Renal cortex interstitium (tissue), 11 donors: ENCODE data around the gene CXCL14. TPM values are rescaled to one million over a fixed set of nuclear protein-coding genes. Genes with fewer than 3 reads are reported as not detected.

Experiments
- DNase-seq, 11 donors: peaks; one replicate each; pipeline ENCODE4 v3.0.0-alpha.2; 2013; ENCODE audit warnings: low read depth in 9 of 11, low spot score in 4 of 11; ENCODE audit errors: extremely low read depth in 1 of 11
- polyA plus RNA-seq, 3 donors: library from polyadenylated mRNA; unstranded; fragments of 120-200 nt; gene quantifications; one replicate each; pipeline ENCODE4 v1.2.1, GENCODE V29; 2013; ENCODE audit not compliant: insufficient read length in 3 of 3

CXCL14 gene
- polyA plus RNA-seq, 3 donors = 21.2 to 47.8 (median 22.4) TPM

DNA sequence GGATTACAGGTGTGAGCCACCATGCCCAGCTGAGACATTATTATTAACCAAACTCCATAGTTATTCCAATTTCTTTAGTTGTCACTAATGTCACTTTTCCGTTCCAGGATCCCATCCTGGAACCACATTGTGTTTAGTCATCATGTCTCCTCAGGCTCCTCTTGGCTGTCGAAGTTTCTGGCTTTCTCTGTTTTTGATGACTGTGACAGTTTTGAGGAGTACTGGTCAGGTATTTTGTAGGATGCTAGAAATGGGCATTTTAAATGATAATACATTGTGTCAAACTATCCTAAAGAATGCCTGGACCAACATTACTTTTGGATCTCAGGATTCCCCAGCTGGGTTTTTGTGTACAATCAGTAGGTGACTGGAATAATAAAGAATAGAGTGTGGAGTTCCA lies 23.3 kb downstream of the CXCL14 start:
- DNase-seq = no peak

GRCh38 chr5:135553688-135554462 lies 24.9 kb downstream of the CXCL14 start:
- no peak for DNase-seq

GRCh38 chr5:135551593-135552447 lies 27.0 kb downstream of the CXCL14 start:
- DNase-seq = peak in 9 of 11 donors; percentile 46 to 75 (median 67)

DNA sequence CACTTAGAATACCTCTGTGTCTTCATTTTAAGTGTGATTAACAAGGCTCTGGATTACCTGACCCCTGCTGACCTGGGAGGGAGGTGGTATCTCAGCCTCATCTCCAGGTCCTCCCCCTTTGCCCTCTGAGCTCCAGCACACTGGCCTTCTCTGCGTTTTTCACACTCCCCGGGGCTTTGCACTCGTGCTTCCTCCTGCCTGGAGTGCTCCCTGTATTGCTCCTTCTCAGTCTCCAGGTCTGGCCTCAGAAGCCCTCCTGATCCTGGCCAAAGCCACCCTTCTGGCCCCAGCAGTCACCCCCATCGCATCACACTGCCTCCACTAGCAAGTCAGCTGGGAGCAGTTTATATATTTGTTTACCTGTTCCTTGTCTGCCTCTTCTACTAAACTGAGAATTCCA lies 29.4 kb downstream of the CXCL14 start:
- DNase-seq = no peak

DNA sequence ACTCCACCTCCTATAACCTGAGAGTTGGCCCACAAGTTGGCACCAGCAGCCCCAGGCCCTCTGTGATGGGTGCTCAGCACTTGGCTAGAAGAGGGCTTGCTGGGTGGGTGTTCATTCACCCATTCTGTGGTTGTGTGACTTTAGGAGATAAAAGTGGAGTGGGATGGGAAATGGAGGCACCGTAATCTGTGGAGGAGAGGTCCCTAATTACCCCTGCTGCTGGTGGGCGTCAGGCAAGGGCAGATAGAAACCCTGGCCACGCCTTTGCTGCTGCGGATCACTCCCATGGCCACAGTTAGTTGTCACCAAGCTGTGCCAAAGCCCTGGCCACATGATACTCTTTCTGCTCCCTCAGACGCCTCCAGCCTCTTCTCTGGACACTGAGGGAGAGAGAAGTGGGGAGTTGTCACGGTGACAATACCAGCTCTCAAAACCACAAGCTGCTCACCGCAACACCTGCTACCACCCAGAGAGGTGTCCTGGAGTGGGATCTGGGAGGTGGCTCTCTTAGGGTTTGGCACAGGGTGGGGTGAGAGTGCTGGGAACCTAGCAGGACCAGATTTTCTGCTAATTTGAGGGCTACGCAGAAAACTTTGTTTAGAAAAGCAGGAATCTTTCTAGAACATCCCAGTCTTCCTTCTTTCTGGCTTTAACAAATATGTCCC lies 31.1 kb downstream of the CXCL14 start:
- DNase-seq = no peak

GRCh38 chr5:135546912-135547311 lies 31.9 kb downstream of the CXCL14 start:
- DNase-seq = no peak

- DNase-seq = no peak
Observed at GRCh38 chr5:135546101-135546500, 32.7 kb downstream of the CXCL14 start.

DNA sequence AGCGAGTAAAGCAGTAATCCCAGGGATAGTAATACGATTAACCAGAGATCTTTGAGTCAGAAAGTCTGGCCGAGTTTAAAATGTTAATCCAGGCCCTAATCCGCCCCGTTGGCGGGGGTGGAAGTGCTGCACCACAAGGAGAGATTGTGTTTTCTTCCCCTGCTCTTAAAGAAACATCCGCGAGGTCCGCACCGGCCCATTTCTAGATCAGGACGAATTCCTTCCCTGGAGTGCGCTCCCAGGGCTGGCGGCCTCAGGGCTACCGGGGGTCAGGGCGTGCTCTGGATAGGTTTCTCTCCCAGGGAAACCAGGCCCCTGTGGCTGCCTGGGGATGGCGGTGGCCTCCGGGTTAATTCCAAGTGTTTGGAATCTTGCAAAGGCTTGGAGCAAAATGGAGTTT lies 33.7 kb downstream of the CXCL14 start:
- no peak for DNase-seq

DNA sequence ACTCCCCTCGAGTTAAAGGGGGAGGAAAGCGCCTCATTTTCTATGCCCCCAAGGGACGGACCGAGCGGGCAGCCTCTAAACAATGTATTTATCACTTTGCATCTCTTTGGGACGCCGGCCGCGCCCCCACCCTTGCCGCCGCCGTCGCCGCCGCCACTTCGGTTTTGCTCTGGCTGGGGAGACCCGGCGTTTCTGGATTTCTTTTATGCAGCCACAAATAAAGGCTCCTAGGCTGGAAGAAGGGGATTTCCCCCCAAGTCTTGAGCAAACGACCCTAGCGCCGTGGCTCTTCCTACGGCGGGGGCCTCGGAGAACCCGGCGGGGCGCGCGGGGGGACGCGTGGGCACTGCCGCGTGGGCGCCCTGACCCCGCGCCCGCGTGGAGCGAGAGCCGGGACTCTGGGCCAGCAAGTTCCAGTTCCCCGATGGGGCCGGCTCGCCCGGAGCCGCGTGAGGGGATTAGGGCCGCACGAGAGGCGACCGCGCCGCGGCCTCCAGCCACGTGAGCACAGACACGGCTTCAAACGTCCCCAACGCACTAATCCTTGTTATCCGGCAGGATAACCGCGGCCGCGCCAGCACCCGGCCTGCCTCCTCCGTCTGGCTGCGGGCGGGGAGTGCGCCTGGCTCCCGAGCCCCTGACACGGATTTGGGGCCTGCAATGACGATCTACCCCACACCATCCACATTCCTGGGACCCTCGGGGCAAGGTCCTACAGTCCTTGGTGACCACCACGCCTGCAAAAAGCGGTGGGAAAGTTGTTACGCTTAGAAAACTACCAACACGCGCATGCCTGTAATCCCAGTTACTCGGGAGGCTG lies 35.1 kb downstream of the CXCL14 start:
- no peak for DNase-seq

GRCh38 chr5:135543001-135543484 lies 35.7 kb downstream of the CXCL14 start:
- DNase-seq = no peak

- no peak for DNase-seq
Observed at GRCh38 chr5:135541807-135542502, 36.8 kb downstream of the CXCL14 start.

DNA sequence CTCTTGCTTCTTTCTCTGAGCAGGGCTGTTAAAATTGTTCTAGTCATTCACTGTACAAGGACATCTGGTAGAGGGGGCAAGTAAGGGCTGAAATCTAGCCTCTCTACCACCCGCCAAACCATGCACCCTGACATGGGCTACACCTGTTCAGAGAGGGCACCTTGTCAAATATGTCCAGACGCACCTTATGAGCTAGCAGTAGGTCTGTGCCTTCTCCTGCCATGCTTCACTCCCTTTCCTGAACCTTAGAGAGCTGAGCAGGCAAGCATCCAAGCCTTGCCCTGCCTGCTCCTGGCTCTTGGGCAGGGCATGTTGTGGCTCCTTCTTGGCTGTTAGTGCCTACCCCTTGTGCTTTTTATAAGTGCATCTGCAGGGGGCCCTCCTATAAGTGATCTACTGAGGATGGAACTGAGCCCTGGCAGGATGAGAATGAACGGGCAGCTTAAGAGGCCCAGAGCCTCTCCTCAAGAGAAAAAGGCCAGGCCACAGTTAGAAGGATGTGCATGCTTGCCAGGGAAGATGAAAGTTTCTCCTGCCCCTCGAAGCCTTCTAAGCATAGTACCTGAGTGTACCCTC lies 39.3 kb downstream of the CXCL14 start:
- no peak for DNase-seq

DNA sequence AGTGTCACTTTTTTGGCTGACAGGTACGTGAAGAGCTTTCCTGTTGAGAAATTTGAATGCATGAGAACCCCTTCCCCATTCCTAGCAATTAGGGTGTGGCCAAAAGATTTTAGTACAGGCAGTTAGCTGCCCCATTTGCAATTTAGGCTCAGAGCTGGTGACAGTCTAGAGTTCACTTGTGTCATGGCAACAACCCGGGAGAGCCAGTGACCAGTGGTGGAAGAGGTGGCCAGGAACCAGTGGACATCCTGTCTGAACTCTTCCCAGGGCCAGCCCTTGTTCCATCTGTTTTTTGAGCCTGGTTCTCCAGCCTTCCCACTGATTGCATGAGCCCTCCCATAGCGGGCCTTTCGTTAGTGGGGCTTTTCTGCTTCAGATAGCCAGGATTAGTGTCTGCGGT lies 40.5 kb downstream of the CXCL14 start:
- no peak for DNase-seq

- no peak for DNase-seq
Observed at GRCh38 chr5:135537745-135538144, 41.0 kb downstream of the CXCL14 start.

DNA sequence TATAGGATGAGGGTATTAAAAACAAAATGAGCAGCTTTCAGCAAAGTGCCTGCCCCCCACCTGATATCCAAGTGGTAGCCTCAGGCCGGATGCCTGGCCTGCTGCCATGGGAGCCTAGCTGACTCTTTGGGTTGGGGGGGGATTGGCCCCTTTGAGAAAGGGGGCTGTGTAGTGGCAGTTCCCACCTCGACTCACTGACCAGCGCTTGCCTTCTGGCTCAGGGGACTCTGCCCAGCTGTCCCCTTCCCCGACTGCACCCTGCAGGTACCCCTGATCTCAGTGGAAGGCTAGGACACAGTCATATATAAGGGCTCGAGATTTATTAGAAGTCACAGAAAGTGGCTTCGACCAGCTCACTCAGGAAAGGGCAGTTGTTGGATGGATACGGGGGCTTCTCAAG lies 41.5 kb downstream of the CXCL14 start:
- no peak for DNase-seq

DNA sequence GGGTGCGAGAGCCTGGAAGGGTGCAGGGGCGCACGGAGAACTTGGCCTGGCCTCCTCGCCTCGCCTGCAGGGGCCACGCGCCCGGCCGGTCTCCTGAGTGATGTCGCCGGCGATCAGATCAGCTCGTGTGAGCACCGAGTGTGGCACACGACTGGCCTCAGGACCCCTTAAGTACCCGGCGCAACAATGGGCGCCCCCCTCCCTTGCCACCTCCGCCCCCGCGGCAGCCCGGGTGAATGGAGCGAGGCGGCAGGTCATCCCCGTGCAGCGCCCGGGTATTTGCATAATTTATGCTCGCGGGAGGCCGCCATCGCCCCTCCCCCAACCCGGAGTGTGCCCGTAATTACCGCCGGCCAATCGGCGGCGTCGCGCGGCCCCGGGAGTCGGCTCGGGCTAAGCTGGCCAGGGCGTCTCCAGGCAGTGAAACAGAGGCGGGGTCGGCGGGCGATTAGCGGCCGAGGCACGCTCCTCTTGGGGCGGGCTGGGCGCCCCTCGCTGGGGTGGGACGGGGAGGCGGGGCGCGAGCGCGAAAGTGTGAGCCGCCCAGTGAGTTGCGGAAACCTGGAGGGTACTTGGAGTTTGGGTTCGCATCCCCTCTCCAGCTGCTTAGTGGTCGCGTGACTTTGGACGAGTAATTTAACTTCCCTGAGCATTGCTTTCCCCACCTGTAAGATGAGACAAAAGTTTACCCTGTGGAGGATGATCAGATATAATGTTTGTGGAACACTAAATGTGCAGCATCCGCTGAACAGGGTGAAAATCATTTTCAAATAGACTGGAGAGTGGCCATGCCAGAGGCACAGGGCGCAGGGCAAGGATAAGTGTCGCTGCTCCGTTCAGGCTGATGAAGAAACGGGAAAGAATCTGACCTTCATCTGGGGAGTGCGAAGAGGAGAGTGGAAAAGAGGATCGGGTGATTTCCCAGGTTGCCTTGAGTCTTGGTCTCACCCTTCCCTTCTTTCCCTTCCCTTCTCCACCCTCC lies 42.7 kb downstream of the CXCL14 start, which contains the start of gene NEUROG1:
NEUROG1 (minus strand) TSS at position 145 of the 982 bp plus-strand sequence. CDS start 274 bp downstream, outside the sequence.
- no peak for DNase-seq

- no peak for DNase-seq
Observed at GRCh38 chr5:135535420-135535819, 43.4 kb downstream of the CXCL14 start.
